Hematopoietic multipotent progenitor cell (in vitro differentiated cells): ENCODE measurements around the gene ADGRG6. TPM values are rescaled to one million over a fixed set of nuclear protein-coding genes. Genes with fewer than 3 reads are reported as not detected.
A peak's percentile ranks its signal among the peaks of the same experiment; 100 is the strongest.

Experiments used
- DNase-seq, 3 donors: peaks; one replicate each; pipeline ENCODE4 v3.0.0-alpha.2; 2011 to 2015; ENCODE audit warnings: low read depth in 2 of 3, low spot score in 2 of 3
- total RNA-seq: library from RNA; depleted of rRNA; stranded (reverse); fragments of >200 nt; gene quantifications from one replicate; pipeline ENCODE4 v1.2.3, GENCODE V29; 2012

ADGRG6 gene
- total RNA-seq, 1 donor: 57.1 TPM

- DNase-seq: peak; percentile 16 to 59 (median 23)
Observed at GRCh38 chr6:142474531-142475289, 172.9 kb downstream of the ADGRG6 start.

GRCh38 chr6:142476452-142476851, 174.6 kb downstream of the ADGRG6 start:
- DNase-seq: no peak

GRCh38 chr6:142478117-142478516, 176.3 kb downstream of the ADGRG6 start:
- peak in 2 of 3 donors; percentile 14 to 52 for DNase-seq

- DNase-seq: no peak
Observed at GRCh38 chr6:142481466-142481865, 179.7 kb downstream of the ADGRG6 start.

- DNase-seq: no peak
Observed at GRCh38 chr6:142482249-142482648, 180.4 kb downstream of the ADGRG6 start.

- DNase-seq: no peak
Observed at GRCh38 chr6:142482974-142483373, 181.2 kb downstream of the ADGRG6 start.

GRCh38 chr6:142485256-142485655, 183.4 kb downstream of the ADGRG6 start:
- no peak for DNase-seq

GRCh38 chr6:142489722-142490610, 188.2 kb downstream of the ADGRG6 start:
- DNase-seq: no peak

Other genes with a start within 250 kb of the ADGRG6 start
- not detected for gene GJE1, start 169.1 kb upstream of the ADGRG6 start, total RNA-seq
- not detected for gene NMBR, start 154.9 kb upstream of the ADGRG6 start, total RNA-seq
- gene VTA1, start 154.7 kb upstream of the ADGRG6 start, total RNA-seq: 39.9 TPM